GOT3 (cell line): Measurements from ENCODE around the gene ITGB8.
A peak's percentile ranks its signal among the peaks of the same experiment; 100 is the strongest.
"Not testable (repeated sequence)": the region's sequence is repeated elsewhere in the genome, so short reads cannot be mapped to it uniquely, and the experiment has no call there.

Source experiments
- DNase-seq: peaks from one replicate; lab custom pipeline; 2025; ENCODE audit warnings: mixed read lengths; lab: John Stamatoyannopoulos, UW

The ITGB8 gene

GRCh38 chr7:20330239-20330927 is at the start of gene ITGB8:
Gene ITGB8, plus strand, starts transcription at chr7:20330900. Its CDS starts 907 bp downstream, at chr7:20331807.
- DNase-seq = peak; percentile 93

DNA sequence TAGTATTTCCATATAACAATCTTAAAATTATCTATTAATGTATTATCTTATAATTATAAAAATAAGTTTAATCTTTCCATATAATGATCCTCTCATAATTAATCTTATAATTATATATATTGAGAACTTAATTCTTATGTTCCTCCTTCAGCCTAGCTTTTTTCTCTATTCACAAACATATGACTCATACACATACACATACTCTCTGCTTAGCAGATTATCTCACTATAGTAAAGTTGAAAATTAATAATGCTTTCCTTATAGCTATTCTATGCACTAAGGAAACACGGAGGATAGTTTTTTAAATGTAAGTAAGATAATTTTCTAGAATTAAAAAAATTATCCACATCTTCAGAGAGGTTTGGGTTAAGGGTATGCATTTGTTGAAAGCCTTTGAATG is 47.7 kb upstream of the ITGB8 start:
- no peak for DNase-seq

DNA sequence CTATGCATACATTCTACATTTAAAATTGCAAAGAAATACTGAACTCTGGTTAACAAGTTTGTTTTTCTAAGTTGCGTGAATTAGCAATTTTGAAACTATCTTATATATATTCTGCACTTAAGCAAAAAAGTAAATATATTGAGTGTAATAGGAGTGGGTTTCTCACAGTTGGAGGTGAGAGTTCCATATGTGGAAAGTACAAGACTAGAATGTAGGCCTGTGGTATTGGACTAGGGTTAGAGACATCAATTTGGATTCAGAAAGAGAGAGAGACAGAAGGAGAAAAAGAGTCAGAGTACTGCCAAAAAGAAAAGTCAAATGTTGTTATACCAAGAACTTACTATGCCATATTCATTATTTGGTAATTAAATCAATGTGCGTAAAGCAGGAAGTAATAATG is 47.3 kb upstream of the ITGB8 start:
- DNase-seq = no peak

GRCh38 chr7:20284003-20284770 is 46.5 kb upstream of the ITGB8 start:
- DNase-seq = no peak

DNA sequence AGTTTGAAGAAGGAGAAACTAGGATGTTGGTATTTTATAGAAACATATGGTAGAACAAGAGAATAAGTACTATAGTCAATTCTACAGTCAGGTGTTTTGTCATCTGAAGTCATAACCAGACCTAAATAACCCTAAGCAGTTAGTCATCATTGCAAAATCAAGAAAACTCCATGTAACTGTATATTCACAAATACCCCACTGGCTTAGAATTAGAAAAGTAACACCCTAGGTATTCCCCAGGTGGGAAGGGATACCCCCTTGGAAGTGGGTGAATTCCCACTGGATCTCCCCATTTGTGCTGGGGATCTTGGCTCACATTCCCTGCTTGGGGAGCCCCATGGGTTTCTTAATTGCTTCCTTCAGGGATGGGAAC is 45.9 kb upstream of the ITGB8 start:
- no peak for DNase-seq

DNA sequence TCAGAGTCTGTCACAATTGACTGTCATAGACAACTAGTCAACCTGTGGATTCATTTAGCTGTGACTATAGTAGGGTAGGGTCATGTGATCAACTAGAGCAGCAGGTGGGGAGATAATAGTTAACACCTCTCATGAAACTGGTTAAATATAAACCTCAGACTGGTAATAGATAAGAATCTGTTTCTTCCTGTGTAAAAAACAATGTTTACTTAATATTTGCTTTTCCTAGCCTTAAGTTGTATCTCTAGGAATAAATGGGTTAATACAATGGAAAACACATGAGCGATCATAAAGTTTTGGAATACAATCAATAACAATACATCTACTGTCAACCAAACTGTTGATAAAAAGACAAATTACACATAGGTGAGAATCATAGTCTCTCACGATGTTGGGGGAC is 43.4 kb upstream of the ITGB8 start:
- DNase-seq = no peak

DNA sequence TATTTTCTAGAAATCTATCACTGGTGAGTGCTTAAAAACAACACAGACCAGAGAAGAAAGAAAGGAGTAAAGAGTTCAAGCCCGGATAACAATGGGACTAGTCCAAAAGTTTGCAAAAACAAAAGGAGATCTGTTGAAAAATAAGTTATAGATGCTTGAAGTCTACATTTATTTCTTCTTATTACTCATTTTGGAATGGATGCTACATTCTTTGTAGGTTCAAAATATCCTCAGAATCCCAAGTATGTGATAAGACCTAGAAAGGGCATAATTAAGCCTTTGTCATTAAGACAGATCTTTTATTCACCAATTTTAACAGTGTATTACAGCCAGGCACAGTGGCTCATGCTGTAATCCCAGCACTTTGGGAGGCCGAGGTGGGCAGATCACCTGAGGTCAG is 42.7 kb upstream of the ITGB8 start:
- DNase-seq = no peak

GRCh38 chr7:20290505-20291111 is 40.1 kb upstream of the ITGB8 start:
- DNase-seq = no peak

GRCh38 chr7:20293336-20293735 is 37.4 kb upstream of the ITGB8 start:
- DNase-seq = no peak

GRCh38 chr7:20296444-20296843 is 34.3 kb upstream of the ITGB8 start:
- no peak for DNase-seq

DNA sequence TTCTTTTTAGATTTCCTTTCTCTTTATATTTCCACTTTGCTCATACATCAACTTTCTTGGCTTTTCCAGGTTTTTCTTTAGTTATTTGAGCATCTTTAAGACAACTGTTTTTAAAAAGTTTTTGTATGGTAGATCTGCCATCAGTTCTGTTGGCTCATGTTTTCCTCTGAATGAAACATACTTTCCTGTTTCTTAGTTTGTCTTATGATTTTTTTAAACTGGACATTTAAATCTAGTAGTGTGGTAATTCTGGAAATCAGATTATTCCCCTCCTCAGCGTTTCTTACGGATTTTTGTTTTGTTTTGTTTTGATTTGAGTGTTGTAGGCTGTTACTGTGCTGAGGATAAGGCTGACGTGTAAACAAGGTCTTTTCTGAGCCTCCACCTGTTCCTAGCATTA is 33.8 kb upstream of the ITGB8 start:
- no peak for DNase-seq

GRCh38 chr7:20298486-20298901 is 32.2 kb upstream of the ITGB8 start:
- no peak for DNase-seq

- DNase-seq = no peak
Measured at GRCh38 chr7:20299145-20299544, 31.6 kb upstream of the ITGB8 start.

GRCh38 chr7:20299647-20300312 is 30.9 kb upstream of the ITGB8 start:
- no peak for DNase-seq

DNA sequence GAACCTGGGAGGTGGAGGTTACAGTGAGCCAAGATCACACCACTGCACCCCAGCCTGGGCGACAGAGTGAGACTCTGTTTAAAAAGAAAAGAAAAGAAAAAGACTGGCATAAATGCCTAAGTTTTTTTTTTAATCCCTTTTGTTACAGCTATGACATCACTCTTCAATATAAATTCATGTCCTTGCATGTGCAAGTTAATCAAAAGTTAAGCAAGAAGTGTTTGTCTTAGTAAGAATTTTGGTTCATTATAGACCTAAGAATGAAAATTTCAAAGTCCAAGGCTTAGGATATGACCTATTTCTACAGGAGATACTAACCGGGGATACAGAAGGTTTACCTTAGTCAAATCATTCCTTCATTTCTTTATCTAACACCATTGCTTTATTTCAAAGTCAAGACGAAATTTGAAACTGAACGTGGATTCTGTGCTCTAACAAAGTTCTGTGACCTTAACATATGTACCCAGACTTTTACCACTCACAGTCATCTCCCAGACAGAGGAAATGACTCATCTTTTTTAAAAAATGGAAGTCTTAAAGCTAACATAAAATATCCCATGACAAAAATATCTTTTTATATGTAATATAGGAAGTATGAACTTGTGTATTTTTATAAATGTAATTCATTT is 29.3 kb upstream of the ITGB8 start:
- no peak for DNase-seq

DNA sequence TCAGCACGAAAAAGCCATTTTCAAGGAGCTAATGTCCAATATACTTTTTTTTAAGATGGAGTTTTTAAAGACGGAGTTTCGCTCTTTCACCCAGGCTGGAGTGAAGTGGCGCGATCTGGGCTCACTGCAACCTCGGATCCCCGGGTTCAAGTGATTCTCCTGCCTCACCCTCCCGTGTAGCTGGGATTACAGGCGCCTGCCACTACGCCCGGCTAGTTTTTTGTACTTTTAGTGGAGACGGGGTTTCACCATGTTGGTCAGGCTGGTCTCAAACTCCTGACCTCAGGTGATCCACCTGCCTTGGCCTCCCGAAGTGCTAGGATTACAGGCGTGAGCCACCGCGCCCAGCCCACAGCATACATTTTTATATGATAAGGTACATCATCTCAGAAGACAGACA is 28.4 kb upstream of the ITGB8 start:
- not testable (repeated sequence) for DNase-seq

- no peak for DNase-seq
Measured at GRCh38 chr7:20302891-20303290, 27.8 kb upstream of the ITGB8 start.

DNA sequence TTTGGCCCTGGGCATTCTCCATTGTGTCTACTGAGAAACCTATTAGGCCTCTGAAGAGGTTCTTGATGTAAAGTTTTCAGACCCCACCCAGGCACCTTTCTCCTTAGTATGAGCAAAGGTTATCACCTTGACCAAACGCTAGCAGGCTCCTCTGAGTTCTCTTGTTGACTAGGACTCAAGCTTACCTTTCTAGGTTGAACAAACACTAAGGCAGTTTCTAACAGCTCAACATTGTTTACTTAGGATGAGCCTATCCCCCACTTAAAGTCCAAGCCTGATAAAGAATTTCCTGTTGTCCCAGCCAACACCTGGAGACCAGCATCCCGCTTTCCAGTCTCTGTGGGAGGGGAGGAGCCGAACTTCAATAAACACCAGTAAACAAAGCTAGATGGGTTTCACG is 26.3 kb upstream of the ITGB8 start:
- no peak for DNase-seq

- no peak for DNase-seq
Measured at GRCh38 chr7:20305726-20306125, 25.0 kb upstream of the ITGB8 start.

DNA sequence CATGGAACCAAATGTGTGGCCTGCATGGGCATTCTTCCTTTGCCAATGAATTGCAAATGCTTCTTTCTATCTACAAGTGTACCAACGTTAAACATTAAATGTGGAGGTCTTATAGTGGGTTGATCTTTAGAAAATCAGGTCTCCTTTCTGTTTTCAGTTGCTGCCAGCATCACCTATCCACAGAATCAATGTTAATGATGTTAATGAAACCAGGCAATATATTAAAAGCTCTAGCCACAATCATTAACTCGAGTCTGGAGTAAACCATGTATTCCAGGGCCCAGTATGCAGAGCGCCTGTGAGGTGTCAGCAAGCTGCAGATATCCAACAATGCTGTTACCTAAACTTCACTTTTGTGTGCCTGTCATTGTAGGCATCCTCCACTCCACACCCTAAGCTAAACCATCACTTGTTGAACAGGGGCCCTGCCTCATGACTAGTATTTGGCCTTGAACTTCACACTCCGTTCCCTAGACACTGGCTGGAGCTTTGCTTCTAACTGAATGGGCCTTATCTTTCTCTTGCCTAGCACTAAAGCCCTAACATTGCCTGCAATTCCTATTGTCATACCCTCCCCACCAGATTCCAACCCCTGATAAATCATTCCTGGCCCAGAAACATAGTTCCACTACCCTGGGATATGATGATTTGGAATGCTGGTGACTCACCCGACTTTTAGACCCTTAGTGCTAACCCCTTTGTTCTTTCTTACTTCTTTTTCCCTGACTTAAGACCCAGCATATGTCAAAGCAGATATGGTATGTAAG is 24.3 kb upstream of the ITGB8 start:
- DNase-seq = no peak

DNA sequence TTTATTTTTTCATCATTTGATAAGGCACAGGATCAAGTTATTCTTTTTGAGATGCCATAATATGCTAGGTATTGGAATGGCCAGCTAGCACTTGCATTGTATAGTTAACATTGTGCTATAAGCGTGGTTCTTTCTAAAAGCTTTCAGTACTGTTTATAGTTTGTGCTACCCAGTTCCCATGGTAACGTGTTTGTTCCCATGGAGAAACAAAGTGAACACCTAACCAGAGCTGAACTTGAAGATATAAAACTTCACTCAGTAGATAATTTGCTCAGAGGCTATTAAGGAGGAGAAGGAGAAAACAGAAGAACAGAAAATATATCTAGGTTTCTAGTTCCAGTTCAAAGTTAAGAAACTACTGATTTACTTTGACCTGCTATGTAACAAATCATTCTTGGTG is 23.6 kb upstream of the ITGB8 start:
- no peak for DNase-seq
